Measurements from ENCODE around the gene CSMD2.

The CSMD2 gene

DNA sequence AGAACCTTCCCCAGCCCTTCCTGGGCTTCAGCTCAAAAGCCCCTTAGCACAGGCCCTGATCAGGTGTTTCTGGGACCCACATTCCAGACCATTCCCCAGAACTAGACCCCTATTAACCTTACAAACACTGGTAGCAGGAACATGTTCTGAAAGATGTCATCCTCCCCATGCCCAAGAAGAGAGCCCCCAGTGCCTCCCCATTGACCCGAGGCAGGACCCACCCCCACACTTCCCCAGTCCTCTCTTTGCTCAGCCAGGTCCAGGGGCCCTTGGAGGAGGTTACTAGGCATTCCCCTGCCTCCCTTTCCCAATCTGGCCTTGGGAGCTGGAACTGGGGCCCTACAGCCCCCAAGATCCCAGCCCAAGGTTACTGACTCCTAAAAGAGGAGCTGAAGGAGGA lies 340.1 kb downstream of the CSMD2 start:
- Histone ChIP-seq H3K4me3 (ENCODE audit: insufficient read depth, low read length, poor library complexity, severe bottlenecking) (no peak overlapping the region), H3K9me3 (ENCODE audit: insufficient read depth, low read length) (no peaks in the 10 kb centered on the region; the same call in 1 of the 2 replicates), H3K79me2 (ENCODE audit: insufficient read depth, low read length) (no peaks in the 10 kb centered on the region), H3K4me2 (ENCODE audit: low read depth, low read length, poor library complexity, severe bottlenecking) (no peak overlapping the region), H3K9ac (ENCODE audit: low read length) (no peak overlapping the region), H3K36me3 (ENCODE audit: low read length) (no peaks in the 10 kb centered on the region), H3K9me2 (replicated peaks; ENCODE audit: insufficient read depth, low read length) (no peaks in the 10 kb centered on the region), H2AFZ (ENCODE audit: low read depth, low read length, severe bottlenecking) (no peak overlapping the region), H4K20me1 (ENCODE audit: low read depth, low read length) (no peaks in the 10 kb centered on the region), H3F3A (ENCODE audit: insufficient read depth) (no peaks in the 10 kb centered on the region), H3K27ac (ENCODE audit: low read depth, low read length) (no peak overlapping the region), H3K27me3 (ENCODE audit: low read length) (no peaks in the 10 kb centered on the region)
- TF ChIP-seq CTCF (IDR thresholded peaks at IDR 0.05; ENCODE audit: insufficient read depth, low read length, poor library complexity, severe bottlenecking) (no peak), EZH2phosphoT487 (conservative IDR thresholded peaks at IDR 0.05; ENCODE audit: low read length) (no peak)

DNA sequence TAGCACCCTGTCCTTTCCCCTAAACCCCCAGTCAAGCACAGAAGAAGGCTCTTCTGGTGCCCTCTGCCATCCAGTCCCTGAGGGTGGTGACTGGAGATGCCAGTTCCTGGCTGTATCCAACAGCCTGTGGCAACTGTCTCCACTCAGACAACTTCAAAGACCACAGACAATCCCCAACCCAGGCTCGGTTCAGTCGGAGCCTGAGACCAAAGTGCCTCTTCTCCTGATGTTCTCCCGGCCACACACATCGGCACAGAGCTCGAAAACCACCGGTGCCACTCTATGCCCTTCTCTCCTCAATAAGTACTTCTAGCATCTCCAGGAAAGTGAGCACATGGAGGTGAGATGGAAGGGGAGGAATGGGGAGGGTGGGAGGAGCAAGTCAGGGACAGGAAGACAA lies 340.7 kb downstream of the CSMD2 start:
- Histone ChIP-seq H3F3A (ENCODE audit: insufficient read depth) (no peaks in the 10 kb centered on the region), H3K9me2 (replicated peaks; ENCODE audit: insufficient read depth, low read length) (no peaks in the 10 kb centered on the region), H3K36me3 (ENCODE audit: low read length) (no peaks in the 10 kb centered on the region), H3K4me2 (ENCODE audit: low read depth, low read length, poor library complexity, severe bottlenecking) (no peak overlapping the region), H4K20me1 (ENCODE audit: low read depth, low read length) (no peaks in the 10 kb centered on the region), H2AFZ (ENCODE audit: low read depth, low read length, severe bottlenecking) (no peak overlapping the region), H3K27me3 (ENCODE audit: low read length) (no peaks in the 10 kb centered on the region), H3K9me3 (ENCODE audit: insufficient read depth, low read length) (no peaks in the 10 kb centered on the region; the same call in 1 of the 2 replicates), H3K27ac (ENCODE audit: low read depth, low read length) (no peak overlapping the region), H3K9ac (ENCODE audit: low read length) (no peak overlapping the region), H3K79me2 (ENCODE audit: insufficient read depth, low read length) (no peaks in the 10 kb centered on the region), H3K4me3 (ENCODE audit: insufficient read depth, low read length, poor library complexity, severe bottlenecking) (no peak overlapping the region)
- TF ChIP-seq CTCF (IDR thresholded peaks at IDR 0.05; ENCODE audit: insufficient read depth, low read length, poor library complexity, severe bottlenecking) (no peak), EZH2phosphoT487 (conservative IDR thresholded peaks at IDR 0.05; ENCODE audit: low read length) (no peak)

GRCh38 chr1:33823830-33824229 lies 341.2 kb downstream of the CSMD2 start:
- no peak overlapping the region for H3K9ac ChIP-seq (ENCODE audit: low read length)
- TF ChIP-seq EZH2phosphoT487 (conservative IDR thresholded peaks at IDR 0.05; ENCODE audit: low read length) = no peak
- TF ChIP-seq CTCF (IDR thresholded peaks at IDR 0.05; ENCODE audit: insufficient read depth, low read length, poor library complexity, severe bottlenecking) = no peak

More at GRCh38 chr1:33823830-33824229, 341.2 kb downstream of the CSMD2 start:
- Histone ChIP-seq H2AFZ (ENCODE audit: low read depth, low read length, severe bottlenecking) (no peak overlapping the region), H3K9me3 (ENCODE audit: insufficient read depth, low read length) (no peaks in the 10 kb centered on the region; the same call in 1 of the 2 replicates), H3K4me3 (ENCODE audit: insufficient read depth, low read length, poor library complexity, severe bottlenecking) (no peak overlapping the region), H3K9me2 (replicated peaks; ENCODE audit: insufficient read depth, low read length) (no peaks in the 10 kb centered on the region), H4K20me1 (ENCODE audit: low read depth, low read length) (no peaks in the 10 kb centered on the region), H3K36me3 (ENCODE audit: low read length) (no peaks in the 10 kb centered on the region), H3F3A (ENCODE audit: insufficient read depth) (no peaks in the 10 kb centered on the region), H3K27ac (ENCODE audit: low read depth, low read length) (no peak overlapping the region), H3K79me2 (ENCODE audit: insufficient read depth, low read length) (no peaks in the 10 kb centered on the region), H3K27me3 (ENCODE audit: low read length) (no peaks in the 10 kb centered on the region), H3K4me2 (ENCODE audit: low read depth, low read length, poor library complexity, severe bottlenecking) (no peak overlapping the region)
